Uterus (tissue), 2 donors: ENCODE measurements around the gene BPHL.

ENCODE experiments used
- CTCF ChIP-seq, 4 experiments: fragments of 200-600 bp in 2 of 4; fragments of 450-650 bp in 2 of 4; sonication (generic) in 2 of 4; IDR thresholded peaks; one replicate each; pipeline ENCODE4 v1.5.1; 2016 to 2019; ENCODE audit warnings: antibody characterized with exemption in 4 of 4, mild to moderate bottlenecking in 2 of 4, moderate library complexity in 1 of 4
- POLR2A ChIP-seq, 2 donors: fragments of 450-650 bp; IDR thresholded peaks; one replicate each; pipeline ENCODE4 v1.6.1; 2016; ENCODE audit warnings: antibody characterized with exemption in 2 of 2, mild to moderate bottlenecking in 1 of 2, moderate library complexity in 1 of 2

GRCh38 chr6:3196770-3197169 lies 78.3 kb downstream of the BPHL start:
- TF ChIP-seq POLR2A (IDR thresholded peaks at IDR 0.05) (no peak), CTCF (IDR thresholded peaks at IDR 0.05) (no peak)
